HG02870 (cell line): Measurements from ENCODE around the gene MAN2A2.

ENCODE experiments used
- ATAC-seq: cut with Tn5 transposase; IDR thresholded peaks from one replicate; pipeline ENCODE4 v1.9.1; 2021; ENCODE audit warnings: mild to moderate bottlenecking, moderate library complexity; ENCODE audit not compliant: unreplicated experiment

MAN2A2 gene

GRCh38 chr15:90902840-90903732 lies at the start of gene MAN2A2:
Gene MAN2A2 (plus strand): TSS chr15:90903302. CDS start chr15:90904208, 906 bp downstream.
- peak; percentile 44 for ATAC-seq

GRCh38 chr15:90855139-90855538 lies 48.0 kb upstream of the MAN2A2 start:
- ATAC-seq, result no peak

- no peak for ATAC-seq
These were observed 45.8 kb upstream of the MAN2A2 start for GRCh38 chr15:90857337-90857736.

GRCh38 chr15:90857883-90858443 lies 45.1 kb upstream of the MAN2A2 start:
- ATAC-seq, result no peak

GRCh38 chr15:90859234-90860131 lies 43.6 kb upstream of the MAN2A2 start:
- no peak for ATAC-seq

GRCh38 chr15:90860450-90860849 lies 42.7 kb upstream of the MAN2A2 start:
- ATAC-seq, result no peak

GRCh38 chr15:90860942-90861675 lies 42.0 kb upstream of the MAN2A2 start:
- no peak for ATAC-seq

GRCh38 chr15:90862487-90862886 lies 40.6 kb upstream of the MAN2A2 start:
- no peak for ATAC-seq

- no peak for ATAC-seq
These were observed 39.9 kb upstream of the MAN2A2 start for GRCh38 chr15:90862964-90863778.

- ATAC-seq, result no peak
These were observed 39.1 kb upstream of the MAN2A2 start for GRCh38 chr15:90863987-90864386.

GRCh38 chr15:90864507-90864906 lies 38.6 kb upstream of the MAN2A2 start:
- no peak for ATAC-seq

GRCh38 chr15:90865702-90866101 lies 37.4 kb upstream of the MAN2A2 start:
- no peak for ATAC-seq

- no peak for ATAC-seq
These were observed 36.9 kb upstream of the MAN2A2 start for GRCh38 chr15:90866161-90866715.

- no peak for ATAC-seq
These were observed 36.3 kb upstream of the MAN2A2 start for GRCh38 chr15:90866800-90867199.

- no peak for ATAC-seq
These were observed 34.8 kb upstream of the MAN2A2 start, which contains the start of gene FURIN for GRCh38 chr15:90868261-90868689. Gene FURIN (plus strand): TSS chr15:90868588. CDS start chr15:90875741, 7,153 bp downstream.

GRCh38 chr15:90869140-90869541 lies 34.0 kb upstream of the MAN2A2 start:
- ATAC-seq, result no peak

GRCh38 chr15:90869601-90870353 lies 33.3 kb upstream of the MAN2A2 start:
- ATAC-seq, result no peak

- no peak for ATAC-seq
These were observed 32.6 kb upstream of the MAN2A2 start for GRCh38 chr15:90870354-90871138.
